GM23338 (cell line): Measurements from ENCODE around the gene TACC3. TPM values are rescaled to one million over a fixed set of nuclear protein-coding genes. Genes with fewer than 3 reads are reported as not detected.

ENCODE experiments used
- ATAC-seq: fragments of 200-7000 bp; cut with Tn5 transposase; 3 replicates; pipeline ENCODE4 v1.9.1; 2020
- DNase-seq: peaks from one replicate; pipeline ENCODE4 v3.0.0-alpha.2; 2015; ENCODE audit warnings: low spot score
- H2AFZ ChIP-seq: fragments of 200-600 bp; sonication (generic); 2 replicates; pipeline ENCODE4 v1.8.0; 2016; ENCODE audit warnings: antibody characterized with exemption, mild to moderate bottlenecking, moderate library complexity
- H3F3A ChIP-seq: fragments of 200-600 bp; sonication (generic); replicated peaks from 2 replicates; pipeline ENCODE4 v1.8.0; 2017; ENCODE audit warnings: antibody characterized with exemption, mixed run types, low read depth
- H3K27ac ChIP-seq: fragments of 200-600 bp; sonication (generic); 2 replicates; pipeline ENCODE4 v1.6.1; 2016; ENCODE audit warnings: low read depth
- H3K27me3 ChIP-seq: fragments of 200-600 bp; sonication (generic); 2 replicates; pipeline ENCODE4 v1.8.0; 2016; ENCODE audit warnings: mild to moderate bottlenecking, mixed run types, moderate library complexity; ENCODE audit not compliant: insufficient read depth
- H3K36me3 ChIP-seq: fragments of 200-600 bp; sonication (generic); 2 replicates; pipeline ENCODE4 v1.8.0; 2016; ENCODE audit warnings: mild to moderate bottlenecking; ENCODE audit not compliant: insufficient read depth
- H3K4me1 ChIP-seq: fragments of 200-600 bp; sonication (generic); 2 replicates; pipeline ENCODE4 v1.8.0; 2016; ENCODE audit warnings: mild to moderate bottlenecking, moderate library complexity; ENCODE audit not compliant: insufficient read depth
- H3K4me2 ChIP-seq: fragments of 200-600 bp; sonication (generic); 2 replicates; pipeline ENCODE4 v1.7.1; 2017; ENCODE audit warnings: mixed run types
- H3K4me3 ChIP-seq: fragments of 200-600 bp; sonication (generic); 2 replicates; pipeline ENCODE4 v1.6.1; 2016; ENCODE audit warnings: mixed run types
- H3K79me2 ChIP-seq: fragments of 200-600 bp; sonication (generic); replicated peaks from 2 replicates; pipeline ENCODE4 v1.8.0; 2017; ENCODE audit warnings: mild to moderate bottlenecking; ENCODE audit not compliant: insufficient read depth
- H3K9me2 ChIP-seq: fragments of 200-600 bp; sonication (generic); 2 replicates; pipeline ENCODE4 v1.8.0; 2017; ENCODE audit not compliant: insufficient read depth
- H4K20me1 ChIP-seq: fragments of 200-600 bp; sonication (generic); replicated peaks from 2 replicates; pipeline ENCODE4 v1.8.0; 2017; ENCODE audit warnings: mild to moderate bottlenecking; ENCODE audit not compliant: insufficient read depth
- H3K27ac Mint-ChIP-seq: 2 replicates; pipeline ENCODE4 v1.8.0; 2020; ENCODE audit warnings: inconsistent platforms, mild to moderate bottlenecking, moderate library complexity, mixed read lengths
- H3K27me3 Mint-ChIP-seq: 3 replicates; pipeline ENCODE4 v1.8.0; 2022; ENCODE audit warnings: low read depth, mild to moderate bottlenecking, moderate library complexity, mixed read lengths, inconsistent platforms; ENCODE audit not compliant: insufficient read depth, poor library complexity
- H3K36me3 Mint-ChIP-seq: 3 replicates; pipeline ENCODE4 v1.8.0; 2021; ENCODE audit warnings: low read depth, mild to moderate bottlenecking, inconsistent platforms, moderate library complexity, mixed read lengths
- H3K4me1 Mint-ChIP-seq: 3 replicates; pipeline ENCODE4 v1.8.0; 2020; ENCODE audit warnings: mild to moderate bottlenecking, inconsistent platforms, mixed read lengths
- H3K4me3 Mint-ChIP-seq: 3 replicates; pipeline ENCODE4 v1.8.0; 2021; ENCODE audit warnings: moderate library complexity, mild to moderate bottlenecking, inconsistent platforms, mixed read lengths
- H3K9me3 Mint-ChIP-seq: 3 replicates; pipeline ENCODE4 v1.8.0; 2020; ENCODE audit warnings: moderate library complexity, mild to moderate bottlenecking, inconsistent platforms, mixed read lengths
- CREB1 ChIP-seq: fragments of 250-450 bp; sonication (Bioruptor Pico); IDR thresholded peaks from 2 replicates; pipeline ENCODE4 v1.5.0; 2020; ENCODE audit warnings: low read depth, mild to moderate bottlenecking, moderate library complexity
- EZH2 ChIP-seq: fragments of 200-600 bp; sonication (generic); IDR thresholded peaks from one replicate; pipeline ENCODE4 v1.8.0; 2017; ENCODE audit warnings: antibody characterized with exemption, mild to moderate bottlenecking, low read depth; ENCODE audit not compliant: unreplicated experiment
- NANOG ChIP-seq: IDR thresholded peaks from 2 replicates; pipeline ENCODE4 v1.6.1; 2016; ENCODE audit warnings: antibody characterized with exemption, borderline replicate concordance
- STAT1 ChIP-seq: IDR thresholded peaks from one replicate; pipeline ENCODE4 v1.6.1; 2016; ENCODE audit warnings: antibody characterized with exemption; ENCODE audit not compliant: unreplicated experiment
- ZNF114 ChIP-seq: fragments of 250-450 bp; sonication (Bioruptor Pico); IDR thresholded peaks from 2 replicates; pipeline ENCODE4 v1.5.0; 2020; ENCODE audit warnings: mild to moderate bottlenecking, moderate library complexity
- polyA plus RNA-seq: library from polyadenylated mRNA; unstranded; fragments of >200 nt; fragmentation: Nextera tagmentation; extraction: Ambion mirVana; gene quantifications from 2 replicates; pipeline ENCODE4 v1.2.1, GENCODE V29; 2016
- total RNA-seq: library from RNA; depleted of rRNA; stranded (reverse); fragments of >200 nt; shearing (Covaris generic); gene quantifications from 2 replicates; pipeline ENCODE4 v1.2.3, GENCODE V29; 2014
- TF ChIP-seq, protein P1 (sequence below): fragments of 250-450 bp; sonication (Bioruptor Pico); IDR thresholded peaks from 2 replicates; pipeline ENCODE4 v1.5.0; 2020; ENCODE audit warnings: mild to moderate bottlenecking, moderate library complexity
- TF ChIP-seq, protein P2 (sequence below): IDR thresholded peaks from one replicate; pipeline ENCODE4 v1.6.1; 2018; ENCODE audit warnings: antibody characterized with exemption; ENCODE audit not compliant: unreplicated experiment

Gene TACC3
- total and polyA plus RNA-seq, 2 experiments from 2014 or later, result 120 TPM

DNA sequence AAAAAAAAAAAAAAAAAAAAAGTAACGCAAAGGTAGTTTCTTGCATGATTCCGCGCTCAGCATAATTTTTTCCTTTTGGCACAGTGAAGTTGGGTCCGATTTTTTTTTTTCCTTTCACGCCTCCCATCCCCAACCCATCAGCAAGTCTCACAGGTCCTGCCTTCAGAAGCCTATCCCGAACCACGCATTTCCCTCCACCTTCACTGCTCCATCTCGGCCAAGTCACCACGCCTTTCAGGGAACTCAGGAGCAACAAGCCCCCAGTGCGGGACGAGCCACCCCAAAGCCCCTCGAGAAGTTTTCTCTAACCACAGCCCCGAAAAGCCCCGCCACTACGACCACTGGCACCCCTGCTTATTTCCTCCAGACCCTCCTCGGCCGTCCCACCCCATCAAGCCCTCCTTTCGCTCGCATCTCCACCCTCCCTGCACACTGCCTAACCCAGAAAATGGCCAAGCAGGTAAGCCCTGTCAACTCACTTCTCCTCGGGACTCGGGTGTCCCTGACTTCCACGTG lies 10.2 kb upstream of the TACC3 start:
- Histone ChIP-seq H4K20me1 (peaks cover 30% of the 10 kb centered on the region), H3F3A (peaks cover 14% of the 10 kb centered on the region), H3K4me2 (peak overlapping the region; percentile 98), H3K27ac (no peak overlapping the region), H3K9me2 (no peaks in the 10 kb centered on the region), H3K27me3 (no peaks in the 10 kb centered on the region), H3K79me2 (peaks cover 61% of the 10 kb centered on the region), H3K4me1 (peaks cover 9% of the 10 kb centered on the region; the same call in 1 of the 2 replicates), H2AFZ (peak overlapping the region; percentile 86), H3K4me3 (peak overlapping the region; percentile 89), H3K36me3 (0 out of 2 replicates have a peak, but pooled peaks cover 4% of the 10 kb centered on the region)
- no peak; the same call in 2 of the 3 replicates for ATAC-seq
- Mint-ChIP-seq H3K27me3 (peaks cover 18% of the 10 kb centered on the region), H3K4me1 (peaks cover 23% of the 10 kb centered on the region), H3K9me3 (no peaks in the 10 kb centered on the region), H3K36me3 (peaks cover 38% of the 10 kb centered on the region), H3K4me3 (peak overlapping the region; percentile 92), H3K27ac (peak overlapping the region; percentile 86; the same call in 1 of the 2 replicates)
- DNase-seq, result peak; percentile 18
- TF ChIP-seq STAT1 (no peak), EZH2 (no peak), ZNF114 (CRISPR knock-in tag) (no peak), CREB1 (CRISPR knock-in tag) (no peak), NANOG (no peak)
- TF ChIP-seq, protein P1, sequence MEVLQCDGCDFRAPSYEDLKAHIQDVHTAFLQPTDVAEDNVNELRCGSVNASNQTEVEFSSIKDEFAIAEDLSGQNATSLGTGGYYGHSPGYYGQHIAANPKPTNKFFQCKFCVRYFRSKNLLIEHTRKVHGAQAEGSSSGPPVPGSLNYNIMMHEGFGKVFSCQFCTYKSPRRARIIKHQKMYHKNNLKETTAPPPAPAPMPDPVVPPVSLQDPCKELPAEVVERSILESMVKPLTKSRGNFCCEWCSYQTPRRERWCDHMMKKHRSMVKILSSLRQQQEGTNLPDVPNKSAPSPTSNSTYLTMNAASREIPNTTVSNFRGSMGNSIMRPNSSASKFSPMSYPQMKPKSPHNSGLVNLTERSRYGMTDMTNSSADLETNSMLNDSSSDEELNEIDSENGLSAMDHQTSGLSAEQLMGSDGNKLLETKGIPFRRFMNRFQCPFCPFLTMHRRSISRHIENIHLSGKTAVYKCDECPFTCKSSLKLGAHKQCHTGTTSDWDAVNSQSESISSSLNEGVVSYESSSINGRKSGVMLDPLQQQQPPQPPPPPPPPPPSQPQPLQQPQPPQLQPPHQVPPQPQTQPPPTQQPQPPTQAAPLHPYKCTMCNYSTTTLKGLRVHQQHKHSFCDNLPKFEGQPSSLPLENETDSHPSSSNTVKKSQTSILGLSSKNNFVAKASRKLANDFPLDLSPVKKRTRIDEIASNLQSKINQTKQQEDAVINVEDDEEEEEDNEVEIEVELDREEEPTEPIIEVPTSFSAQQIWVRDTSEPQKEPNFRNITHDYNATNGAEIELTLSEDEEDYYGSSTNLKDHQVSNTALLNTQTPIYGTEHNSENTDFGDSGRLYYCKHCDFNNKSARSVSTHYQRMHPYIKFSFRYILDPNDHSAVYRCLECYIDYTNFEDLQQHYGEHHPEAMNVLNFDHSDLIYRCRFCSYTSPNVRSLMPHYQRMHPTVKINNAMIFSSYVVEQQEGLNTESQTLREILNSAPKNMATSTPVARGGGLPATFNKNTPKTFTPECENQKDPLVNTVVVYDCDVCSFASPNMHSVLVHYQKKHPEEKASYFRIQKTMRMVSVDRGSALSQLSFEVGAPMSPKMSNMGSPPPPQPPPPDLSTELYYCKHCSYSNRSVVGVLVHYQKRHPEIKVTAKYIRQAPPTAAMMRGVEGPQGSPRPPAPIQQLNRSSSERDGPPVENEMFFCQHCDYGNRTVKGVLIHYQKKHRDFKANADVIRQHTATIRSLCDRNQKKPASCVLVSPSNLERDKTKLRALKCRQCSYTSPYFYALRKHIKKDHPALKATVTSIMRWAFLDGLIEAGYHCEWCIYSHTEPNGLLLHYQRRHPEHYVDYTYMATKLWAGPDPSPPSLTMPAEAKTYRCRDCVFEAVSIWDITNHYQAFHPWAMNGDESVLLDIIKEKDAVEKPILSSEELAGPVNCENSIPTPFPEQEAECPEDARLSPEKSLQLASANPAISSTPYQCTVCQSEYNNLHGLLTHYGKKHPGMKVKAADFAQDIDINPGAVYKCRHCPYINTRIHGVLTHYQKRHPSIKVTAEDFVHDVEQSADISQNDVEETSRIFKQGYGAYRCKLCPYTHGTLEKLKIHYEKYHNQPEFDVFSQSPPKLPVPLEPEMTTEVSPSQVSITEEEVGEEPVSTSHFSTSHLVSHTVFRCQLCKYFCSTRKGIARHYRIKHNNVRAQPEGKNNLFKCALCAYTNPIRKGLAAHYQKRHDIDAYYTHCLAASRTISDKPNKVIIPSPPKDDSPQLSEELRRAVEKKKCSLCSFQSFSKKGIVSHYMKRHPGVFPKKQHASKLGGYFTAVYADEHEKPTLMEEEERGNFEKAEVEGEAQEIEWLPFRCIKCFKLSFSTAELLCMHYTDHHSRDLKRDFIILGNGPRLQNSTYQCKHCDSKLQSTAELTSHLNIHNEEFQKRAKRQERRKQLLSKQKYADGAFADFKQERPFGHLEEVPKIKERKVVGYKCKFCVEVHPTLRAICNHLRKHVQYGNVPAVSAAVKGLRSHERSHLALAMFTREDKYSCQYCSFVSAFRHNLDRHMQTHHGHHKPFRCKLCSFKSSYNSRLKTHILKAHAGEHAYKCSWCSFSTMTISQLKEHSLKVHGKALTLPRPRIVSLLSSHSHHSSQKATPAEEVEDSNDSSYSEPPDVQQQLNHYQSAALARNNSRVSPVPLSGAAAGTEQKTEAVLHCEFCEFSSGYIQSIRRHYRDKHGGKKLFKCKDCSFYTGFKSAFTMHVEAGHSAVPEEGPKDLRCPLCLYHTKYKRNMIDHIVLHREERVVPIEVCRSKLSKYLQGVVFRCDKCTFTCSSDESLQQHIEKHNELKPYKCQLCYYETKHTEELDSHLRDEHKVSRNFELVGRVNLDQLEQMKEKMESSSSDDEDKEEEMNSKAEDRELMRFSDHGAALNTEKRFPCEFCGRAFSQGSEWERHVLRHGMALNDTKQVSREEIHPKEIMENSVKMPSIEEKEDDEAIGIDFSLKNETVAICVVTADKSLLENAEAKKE, result no peak
- TF ChIP-seq, protein P2, sequence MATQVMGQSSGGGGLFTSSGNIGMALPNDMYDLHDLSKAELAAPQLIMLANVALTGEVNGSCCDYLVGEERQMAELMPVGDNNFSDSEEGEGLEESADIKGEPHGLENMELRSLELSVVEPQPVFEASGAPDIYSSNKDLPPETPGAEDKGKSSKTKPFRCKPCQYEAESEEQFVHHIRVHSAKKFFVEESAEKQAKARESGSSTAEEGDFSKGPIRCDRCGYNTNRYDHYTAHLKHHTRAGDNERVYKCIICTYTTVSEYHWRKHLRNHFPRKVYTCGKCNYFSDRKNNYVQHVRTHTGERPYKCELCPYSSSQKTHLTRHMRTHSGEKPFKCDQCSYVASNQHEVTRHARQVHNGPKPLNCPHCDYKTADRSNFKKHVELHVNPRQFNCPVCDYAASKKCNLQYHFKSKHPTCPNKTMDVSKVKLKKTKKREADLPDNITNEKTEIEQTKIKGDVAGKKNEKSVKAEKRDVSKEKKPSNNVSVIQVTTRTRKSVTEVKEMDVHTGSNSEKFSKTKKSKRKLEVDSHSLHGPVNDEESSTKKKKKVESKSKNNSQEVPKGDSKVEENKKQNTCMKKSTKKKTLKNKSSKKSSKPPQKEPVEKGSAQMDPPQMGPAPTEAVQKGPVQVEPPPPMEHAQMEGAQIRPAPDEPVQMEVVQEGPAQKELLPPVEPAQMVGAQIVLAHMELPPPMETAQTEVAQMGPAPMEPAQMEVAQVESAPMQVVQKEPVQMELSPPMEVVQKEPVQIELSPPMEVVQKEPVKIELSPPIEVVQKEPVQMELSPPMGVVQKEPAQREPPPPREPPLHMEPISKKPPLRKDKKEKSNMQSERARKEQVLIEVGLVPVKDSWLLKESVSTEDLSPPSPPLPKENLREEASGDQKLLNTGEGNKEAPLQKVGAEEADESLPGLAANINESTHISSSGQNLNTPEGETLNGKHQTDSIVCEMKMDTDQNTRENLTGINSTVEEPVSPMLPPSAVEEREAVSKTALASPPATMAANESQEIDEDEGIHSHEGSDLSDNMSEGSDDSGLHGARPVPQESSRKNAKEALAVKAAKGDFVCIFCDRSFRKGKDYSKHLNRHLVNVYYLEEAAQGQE, result no peak
